ENCODE measurements around the gene KRT72.

KRT72 gene

GRCh38 chr12:52633383-52633782 is 32.1 kb upstream of the KRT72 start:
- no peak for TF ChIP-seq CTCF (IDR thresholded peaks at IDR 0.05; ENCODE audit: poor library complexity, severe bottlenecking)
- Histone ChIP-seq H3K27me3 (ENCODE audit: insufficient read depth, poor library complexity, severe bottlenecking) (no peaks in the 10 kb centered on the region), H3K36me3 (ENCODE audit: low read depth) (no peaks in the 10 kb centered on the region), H3K27ac (ENCODE audit: poor library complexity, severe bottlenecking) (no peak overlapping the region), H3K4me3 (ENCODE audit: severe bottlenecking) (no peak overlapping the region), H3K9me3 (ENCODE audit: severe bottlenecking) (no peaks in the 10 kb centered on the region), H3K4me1 (ENCODE audit: insufficient read depth, poor library complexity, severe bottlenecking) (no peaks in the 10 kb centered on the region)
- no peak for DNase-seq (ENCODE audit: low spot score)
- no peak for ATAC-seq (ENCODE audit: low read depth)

DNA sequence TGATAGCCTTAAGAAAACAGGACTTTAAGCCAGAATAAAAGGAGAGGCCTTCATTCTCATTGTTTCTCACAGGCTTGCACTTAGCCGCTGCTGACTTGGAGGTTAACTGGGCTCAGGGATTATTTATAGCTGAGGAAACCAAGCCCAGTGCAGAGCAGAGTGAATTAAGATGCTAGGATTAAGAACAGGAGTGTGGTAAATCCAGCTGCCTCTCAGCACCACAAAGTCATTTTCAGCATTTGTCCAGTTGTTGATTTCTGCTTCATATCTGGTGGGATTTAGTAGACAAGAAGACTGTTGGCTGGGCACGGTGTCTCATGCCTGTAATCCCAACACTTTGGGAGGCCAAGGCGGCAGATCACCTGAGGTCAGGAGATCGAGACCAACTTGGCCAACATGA is 31.4 kb upstream of the KRT72 start:
- TF ChIP-seq CTCF (IDR thresholded peaks at IDR 0.05; ENCODE audit: poor library complexity, severe bottlenecking) = no peak
- no peak for DNase-seq (ENCODE audit: low spot score)
- Histone ChIP-seq H3K36me3 (ENCODE audit: low read depth) (no peaks in the 10 kb centered on the region), H3K27me3 (ENCODE audit: insufficient read depth, poor library complexity, severe bottlenecking) (no peaks in the 10 kb centered on the region), H3K4me1 (ENCODE audit: insufficient read depth, poor library complexity, severe bottlenecking) (no peaks in the 10 kb centered on the region), H3K9me3 (ENCODE audit: severe bottlenecking) (no peaks in the 10 kb centered on the region), H3K27ac (ENCODE audit: poor library complexity, severe bottlenecking) (no peak overlapping the region), H3K4me3 (ENCODE audit: severe bottlenecking) (no peak overlapping the region)
- ATAC-seq (ENCODE audit: low read depth) = no peak

GRCh38 chr12:52631676-52632459 is 30.6 kb upstream of the KRT72 start:
- no peak for ATAC-seq (ENCODE audit: low read depth)
- H3K4me1 ChIP-seq (ENCODE audit: insufficient read depth, poor library complexity, severe bottlenecking) = no peaks in the 10 kb centered on the region
- TF ChIP-seq CTCF (IDR thresholded peaks at IDR 0.05; ENCODE audit: poor library complexity, severe bottlenecking) = no peak

DNA sequence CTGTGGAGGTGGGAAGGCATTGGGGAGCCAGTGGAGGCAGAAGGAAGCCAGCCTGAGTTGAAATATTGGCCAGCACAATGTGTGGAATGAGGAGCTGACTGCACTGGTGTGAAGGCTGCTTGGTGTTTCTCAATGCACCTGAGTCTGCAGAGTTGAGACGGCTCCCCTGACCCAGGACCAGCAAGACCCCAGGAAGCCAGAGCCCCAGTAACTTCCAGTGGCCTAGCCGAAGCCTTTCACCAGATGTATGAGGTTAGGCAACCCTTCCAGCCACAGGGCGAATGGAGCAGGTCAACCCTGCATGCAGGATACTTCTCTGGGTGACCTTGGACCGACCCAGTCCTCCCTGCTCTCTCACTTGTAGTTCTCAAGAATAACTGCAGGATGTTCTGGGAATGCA is 30.0 kb upstream of the KRT72 start:
- ATAC-seq (ENCODE audit: low read depth) (no peak), DNase-seq (ENCODE audit: low spot score) (no peak)
- H3K4me1 ChIP-seq (ENCODE audit: insufficient read depth, poor library complexity, severe bottlenecking) = no peaks in the 10 kb centered on the region
- H3K9me3 ChIP-seq (ENCODE audit: severe bottlenecking) = no peaks in the 10 kb centered on the region
- no peak overlapping the region for H3K27ac ChIP-seq (ENCODE audit: poor library complexity, severe bottlenecking)
- no peaks in the 10 kb centered on the region for H3K36me3 ChIP-seq (ENCODE audit: low read depth)
- H3K27me3 ChIP-seq (ENCODE audit: insufficient read depth, poor library complexity, severe bottlenecking) = no peaks in the 10 kb centered on the region
- H3K4me3 ChIP-seq (ENCODE audit: severe bottlenecking) = no peak overlapping the region
- TF ChIP-seq CTCF (IDR thresholded peaks at IDR 0.05; ENCODE audit: poor library complexity, severe bottlenecking) = no peak

More at GRCh38 chr12:52631676-52632459, 30.6 kb upstream of the KRT72 start:
- Histone ChIP-seq H3K27me3 (ENCODE audit: insufficient read depth, poor library complexity, severe bottlenecking) (no peaks in the 10 kb centered on the region), H3K27ac (ENCODE audit: poor library complexity, severe bottlenecking) (no peak overlapping the region), H3K4me3 (ENCODE audit: severe bottlenecking) (no peak overlapping the region), H3K36me3 (ENCODE audit: low read depth) (no peaks in the 10 kb centered on the region), H3K9me3 (ENCODE audit: severe bottlenecking) (no peaks in the 10 kb centered on the region)
- no peak for DNase-seq (ENCODE audit: low spot score)

- DNase-seq (ENCODE audit: low spot score) (no peak), ATAC-seq (ENCODE audit: low read depth) (no peak)
- TF ChIP-seq CTCF (IDR thresholded peaks at IDR 0.05; ENCODE audit: poor library complexity, severe bottlenecking) = no peak
- no peaks in the 10 kb centered on the region for H3K27me3 ChIP-seq (ENCODE audit: insufficient read depth, poor library complexity, severe bottlenecking)
- H3K36me3 ChIP-seq (ENCODE audit: low read depth) = no peaks in the 10 kb centered on the region
- peaks cover 2% of the 10 kb centered on the region for H3K9me3 ChIP-seq (ENCODE audit: severe bottlenecking)
- H3K4me1 ChIP-seq (ENCODE audit: insufficient read depth, poor library complexity, severe bottlenecking) = no peaks in the 10 kb centered on the region
- no peak overlapping the region for H3K27ac ChIP-seq (ENCODE audit: poor library complexity, severe bottlenecking)
- no peak overlapping the region for H3K4me3 ChIP-seq (ENCODE audit: severe bottlenecking)
Measured at GRCh38 chr12:52630599-52631200, 29.4 kb upstream of the KRT72 start.
